Measurements from ENCODE around the gene LTB. TPM values are rescaled to one million over a fixed set of nuclear protein-coding genes. Genes with fewer than 3 reads are reported as not detected.

LTB gene
- total RNA-seq, 2 donors from 2014 or later, result not detected

- Histone ChIP-seq H3K27me3 (no peaks in the 10 kb centered on the region), H3K36me3 (peaks cover 36% of the 10 kb centered on the region), H3K4me1 (peaks cover 0 to 39% of the 10 kb centered on the region in 2 donors), H3K27ac (peak overlapping the region; percentile 53 to 54), H3K4me3 (no peak overlapping the region), H3K9me3 (no peaks in the 10 kb centered on the region)
- no peak for TF ChIP-seq CTCF (IDR thresholded peaks at IDR 0.05)
- no peak for DNase-seq (ENCODE audit: low spot score)
Observed at GRCh38 chr6:31560697-31561058, 21.5 kb downstream of the LTB start.

GRCh38 chr6:31559958-31560696, 22.1 kb downstream of the LTB start:
- Histone ChIP-seq H3K27ac (peak overlapping the region; percentile 53 to 54), H3K9me3 (no peaks in the 10 kb centered on the region), H3K4me1 (peaks cover 0 to 39% of the 10 kb centered on the region in 2 donors), H3K36me3 (peaks cover 36% of the 10 kb centered on the region), H3K4me3 (no peak overlapping the region), H3K27me3 (no peaks in the 10 kb centered on the region)
- no peak for TF ChIP-seq CTCF (IDR thresholded peaks at IDR 0.05)
- DNase-seq (ENCODE audit: low spot score), result peak; percentile 74

GRCh38 chr6:31559606-31559957, 22.6 kb downstream of the LTB start:
- H3K9me3 ChIP-seq, result no peaks in the 10 kb centered on the region
- peaks cover 0 to 39% of the 10 kb centered on the region in 2 donors for H3K4me1 ChIP-seq
- DNase-seq (ENCODE audit: low spot score), result no peak
- peaks cover 36% of the 10 kb centered on the region for H3K36me3 ChIP-seq
- no peaks in the 10 kb centered on the region for H3K27me3 ChIP-seq
- H3K27ac ChIP-seq, result peak overlapping the region; percentile 53 to 54
- no peak for TF ChIP-seq CTCF (IDR thresholded peaks at IDR 0.05)
- no peak overlapping the region for H3K4me3 ChIP-seq

- Histone ChIP-seq H3K9me3 (no peaks in the 10 kb centered on the region), H3K27ac (peak overlapping the region; percentile 53 to 54), H3K4me3 (no peak overlapping the region), H3K36me3 (peaks cover 36% of the 10 kb centered on the region), H3K27me3 (no peaks in the 10 kb centered on the region), H3K4me1 (peaks cover 0 to 39% of the 10 kb centered on the region in 2 donors)
- no peak for TF ChIP-seq CTCF (IDR thresholded peaks at IDR 0.05)
- no peak for DNase-seq (ENCODE audit: low spot score)
Observed at GRCh38 chr6:31558631-31559500, 23.4 kb downstream of the LTB start.

GRCh38 chr6:31558318-31558625, 24.0 kb downstream of the LTB start:
- H3K4me3 ChIP-seq, result no peak overlapping the region
- H3K4me1 ChIP-seq, result peaks cover 0 to 39% of the 10 kb centered on the region in 2 donors
- H3K27ac ChIP-seq, result peak overlapping the region; percentile 19 to 53
- no peaks in the 10 kb centered on the region for H3K9me3 ChIP-seq
- no peak for TF ChIP-seq CTCF (IDR thresholded peaks at IDR 0.05)
- H3K36me3 ChIP-seq, result peaks cover 39% of the 10 kb centered on the region
- H3K27me3 ChIP-seq, result no peaks in the 10 kb centered on the region
- DNase-seq (ENCODE audit: low spot score), result no peak

Measured in right atrium auricular region (tissue), 2 donors.